ENCODE data around the gene NELL1. TPM values are rescaled to one million over a fixed set of nuclear protein-coding genes. Genes with fewer than 3 reads are reported as not detected.

The NELL1 gene
- total RNA-seq, 3 donors from 2014 or later (not counting 1 experiment from before 2014, with no cell fraction given): not detected

DNA sequence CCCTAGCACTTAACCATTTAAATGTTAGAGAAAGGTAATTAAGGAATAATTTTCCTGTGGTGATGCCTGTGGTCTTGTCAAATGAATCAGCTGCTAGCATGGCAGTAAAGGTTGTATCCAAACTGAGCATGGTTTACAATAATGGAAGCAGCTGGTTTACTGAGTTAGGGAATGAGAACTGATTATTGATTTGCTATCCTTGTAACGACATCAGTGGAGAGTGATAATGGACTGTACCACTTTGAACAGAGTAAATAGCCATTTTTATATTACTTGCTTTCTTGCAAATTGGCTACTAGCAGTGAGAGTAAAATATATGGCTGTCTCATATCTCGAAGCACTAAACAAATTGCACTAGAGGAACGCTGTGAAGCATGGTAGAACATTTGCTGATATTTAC, 934.5 kb downstream of the NELL1 start:
- no peaks in the 10 kb centered on the region for H3K4me1 ChIP-seq (ENCODE audit: control insufficient read depth, insufficient read depth, low read length)
- H3K36me3 ChIP-seq (ENCODE audit: control insufficient read depth, insufficient read depth, low read length): no peaks in the 10 kb centered on the region
- H3K27me3 Mint-ChIP-seq (ENCODE audit: low read depth in 2 of 2): no peaks in the 10 kb centered on the region
- no peak for DNase-seq
- 75% methylated on average over 3 of the region's 3 CpGs for WGBS (ENCODE audit: insufficient coverage)
- H3K36me3 Mint-ChIP-seq: peaks cover 8% of the 10 kb centered on the region
- no peak overlapping the region for H3K4me3 ChIP-seq (ENCODE audit: low read length)
- no peak for ATAC-seq
- peaks cover 3% of the 10 kb centered on the region for H3K9me3 ChIP-seq (ENCODE audit: control insufficient read depth, insufficient read depth, low read length)
- intact Hi-C loops (cut with micrococcal nuclease): no loop called here
- no peak overlapping the region for H3K4me3 Mint-ChIP-seq
- no peak overlapping the region for H3K27ac Mint-ChIP-seq
- no peak for TF ChIP-seq CTCF (IDR thresholded peaks at IDR 0.05)
- H3K27ac ChIP-seq (ENCODE audit: low read length): no peak overlapping the region
- peaks cover 2 to 3% of the 10 kb centered on the region in 2 donors for H3K9me3 Mint-ChIP-seq
- no peaks in the 10 kb centered on the region for H3K4me1 Mint-ChIP-seq
- H3K27me3 ChIP-seq (ENCODE audit: control insufficient read depth, insufficient read depth, low read length): no peaks in the 10 kb centered on the region

- Mint-ChIP-seq H3K36me3 (peaks cover 8% of the 10 kb centered on the region), H3K27me3 (ENCODE audit: low read depth in 2 of 2) (no peaks in the 10 kb centered on the region), H3K27ac (no peak overlapping the region), H3K4me1 (no peaks in the 10 kb centered on the region), H3K4me3 (no peak overlapping the region), H3K9me3 (peaks cover 2 to 3% of the 10 kb centered on the region in 2 donors)
- Histone ChIP-seq H3K27me3 (ENCODE audit: control insufficient read depth, insufficient read depth, low read length) (no peaks in the 10 kb centered on the region), H3K27ac (ENCODE audit: low read length) (no peak overlapping the region), H3K36me3 (ENCODE audit: control insufficient read depth, insufficient read depth, low read length) (no peaks in the 10 kb centered on the region), H3K9me3 (ENCODE audit: control insufficient read depth, insufficient read depth, low read length) (peaks cover 7% of the 10 kb centered on the region), H3K4me3 (ENCODE audit: low read length) (no peak overlapping the region), H3K4me1 (ENCODE audit: control insufficient read depth, insufficient read depth, low read length) (no peaks in the 10 kb centered on the region)
- no peak for TF ChIP-seq CTCF (IDR thresholded peaks at IDR 0.05)
- WGBS (ENCODE audit: insufficient coverage): 81% methylated on average over 2 of the region's 3 CpGs
- DNase-seq (no peak), ATAC-seq (no peak)
- intact Hi-C loops (cut with micrococcal nuclease): no loop called here
Measured at GRCh38 chr11:21604564-21604963, 935.2 kb downstream of the NELL1 start.

DNA sequence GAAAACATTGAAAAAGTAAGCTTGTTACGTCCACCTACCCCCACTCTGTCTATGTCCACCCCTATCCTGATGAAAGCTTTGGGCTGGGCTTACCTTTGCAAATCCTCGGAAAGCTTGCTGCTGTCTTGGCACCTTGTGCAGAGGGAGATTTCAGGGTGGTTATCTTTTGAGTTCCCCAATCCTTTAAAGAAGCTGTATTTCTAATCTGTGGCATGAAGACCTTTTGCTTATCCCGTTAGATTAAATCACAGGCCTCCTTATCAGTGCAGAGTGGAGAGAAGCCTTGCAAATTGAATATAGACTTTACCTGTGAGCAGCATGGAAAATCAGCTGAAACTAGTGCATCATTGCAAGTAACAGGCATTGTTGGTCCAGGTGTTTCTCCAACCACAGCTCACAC, 942.9 kb downstream of the NELL1 start:
- DNase-seq: no peak
- WGBS (ENCODE audit: insufficient coverage): 32% methylated on average over 2 of the region's 3 CpGs
- Mint-ChIP-seq H3K4me1 (no peaks in the 10 kb centered on the region), H3K36me3 (no peaks in the 10 kb centered on the region), H3K4me3 (no peak overlapping the region), H3K27ac (no peak overlapping the region), H3K27me3 (ENCODE audit: low read depth in 2 of 2) (no peaks in the 10 kb centered on the region), H3K9me3 (peaks cover 0 to 2% of the 10 kb centered on the region in 2 donors)
- no peaks in the 10 kb centered on the region for H3K36me3 ChIP-seq (ENCODE audit: control insufficient read depth, insufficient read depth, low read length)
- peaks cover 4% of the 10 kb centered on the region for H3K9me3 ChIP-seq (ENCODE audit: control insufficient read depth, insufficient read depth, low read length)
- intact Hi-C loops (cut with micrococcal nuclease): no loop called here
- ATAC-seq: no peak
- H3K4me3 ChIP-seq (ENCODE audit: low read length): no peak overlapping the region
- H3K27ac ChIP-seq (ENCODE audit: low read length): no peak overlapping the region
- no peak for TF ChIP-seq CTCF (IDR thresholded peaks at IDR 0.05)
- no peaks in the 10 kb centered on the region for H3K4me1 ChIP-seq (ENCODE audit: control insufficient read depth, insufficient read depth, low read length)
- H3K27me3 ChIP-seq (ENCODE audit: control insufficient read depth, insufficient read depth, low read length): no peaks in the 10 kb centered on the region

GRCh38 chr11:21614961-21615360, 945.6 kb downstream of the NELL1 start:
- Histone ChIP-seq H3K9me3 (ENCODE audit: control insufficient read depth, insufficient read depth, low read length) (no peaks in the 10 kb centered on the region), H3K4me1 (ENCODE audit: control insufficient read depth, insufficient read depth, low read length) (no peaks in the 10 kb centered on the region), H3K4me3 (ENCODE audit: low read length) (no peak overlapping the region), H3K36me3 (ENCODE audit: control insufficient read depth, insufficient read depth, low read length) (no peaks in the 10 kb centered on the region), H3K27me3 (ENCODE audit: control insufficient read depth, insufficient read depth, low read length) (no peaks in the 10 kb centered on the region), H3K27ac (ENCODE audit: low read length) (no peak overlapping the region)
- no peak for TF ChIP-seq CTCF (IDR thresholded peaks at IDR 0.05)
- ATAC-seq (no peak), DNase-seq (no peak)
- intact Hi-C loops (cut with micrococcal nuclease): no loop called here
- Mint-ChIP-seq H3K36me3 (no peaks in the 10 kb centered on the region), H3K4me3 (no peak overlapping the region), H3K9me3 (peaks cover 8% of the 10 kb centered on the region in 2 donors), H3K27ac (no peak overlapping the region), H3K27me3 (ENCODE audit: low read depth in 2 of 2) (no peaks in the 10 kb centered on the region), H3K4me1 (no peaks in the 10 kb centered on the region)
- WGBS (ENCODE audit: insufficient coverage): 81% methylated on average over 2 of the region's 5 CpGs

Data from natural killer cell (primary cell).